Measurements from ENCODE around the gene BRICD5.

DNA sequence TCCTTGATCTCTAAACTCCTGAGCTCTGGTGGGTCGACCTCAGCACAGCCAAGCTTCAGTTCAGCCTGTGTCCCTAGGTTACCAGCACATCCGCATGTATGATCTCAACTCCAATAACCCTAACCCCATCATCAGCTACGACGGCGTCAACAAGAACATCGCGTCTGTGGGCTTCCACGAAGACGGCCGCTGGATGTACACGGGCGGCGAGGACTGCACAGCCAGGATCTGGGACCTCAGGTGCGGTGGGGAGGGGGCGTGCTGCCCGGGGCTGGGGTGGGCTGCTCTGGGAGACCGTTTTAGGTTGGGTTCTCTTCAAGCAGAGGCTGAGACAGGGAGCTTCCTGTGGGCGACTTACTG is 4.3 kb downstream of the BRICD5 start:
- no peak for TF ChIP-seq ZNF530 (CRISPR knock-in tag; IDR thresholded peaks at IDR 0.05; ENCODE audit: low read depth)
- no peak for TF ChIP-seq CEBPB (IDR thresholded peaks at IDR 0.05; ENCODE audit: borderline replicate concordance, low read depth, low read length)
- TF ChIP-seq PLSCR1 (CRISPR knock-in tag; IDR thresholded peaks at IDR 0.05; ENCODE audit: borderline replicate concordance): no peak
- TF ChIP-seq, protein P1, sequence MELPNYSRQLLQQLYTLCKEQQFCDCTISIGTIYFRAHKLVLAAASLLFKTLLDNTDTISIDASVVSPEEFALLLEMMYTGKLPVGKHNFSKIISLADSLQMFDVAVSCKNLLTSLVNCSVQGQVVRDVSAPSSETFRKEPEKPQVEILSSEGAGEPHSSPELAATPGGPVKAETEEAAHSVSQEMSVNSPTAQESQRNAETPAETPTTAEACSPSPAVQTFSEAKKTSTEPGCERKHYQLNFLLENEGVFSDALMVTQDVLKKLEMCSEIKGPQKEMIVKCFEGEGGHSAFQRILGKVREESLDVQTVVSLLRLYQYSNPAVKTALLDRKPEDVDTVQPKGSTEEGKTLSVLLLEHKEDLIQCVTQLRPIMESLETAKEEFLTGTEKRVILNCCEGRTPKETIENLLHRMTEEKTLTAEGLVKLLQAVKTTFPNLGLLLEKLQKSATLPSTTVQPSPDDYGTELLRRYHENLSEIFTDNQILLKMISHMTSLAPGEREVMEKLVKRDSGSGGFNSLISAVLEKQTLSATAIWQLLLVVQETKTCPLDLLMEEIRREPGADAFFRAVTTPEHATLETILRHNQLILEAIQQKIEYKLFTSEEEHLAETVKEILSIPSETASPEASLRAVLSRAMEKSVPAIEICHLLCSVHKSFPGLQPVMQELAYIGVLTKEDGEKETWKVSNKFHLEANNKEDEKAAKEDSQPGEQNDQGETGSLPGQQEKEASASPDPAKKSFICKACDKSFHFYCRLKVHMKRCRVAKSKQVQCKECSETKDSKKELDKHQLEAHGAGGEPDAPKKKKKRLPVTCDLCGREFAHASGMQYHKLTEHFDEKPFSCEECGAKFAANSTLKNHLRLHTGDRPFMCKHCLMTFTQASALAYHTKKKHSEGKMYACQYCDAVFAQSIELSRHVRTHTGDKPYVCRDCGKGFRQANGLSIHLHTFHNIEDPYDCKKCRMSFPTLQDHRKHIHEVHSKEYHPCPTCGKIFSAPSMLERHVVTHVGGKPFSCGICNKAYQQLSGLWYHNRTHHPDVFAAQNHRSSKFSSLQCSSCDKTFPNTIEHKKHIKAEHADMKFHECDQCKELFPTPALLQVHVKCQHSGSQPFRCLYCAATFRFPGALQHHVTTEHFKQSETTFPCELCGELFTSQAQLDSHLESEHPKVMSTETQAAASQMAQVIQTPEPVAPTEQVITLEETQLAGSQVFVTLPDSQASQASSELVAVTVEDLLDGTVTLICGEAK (IDR thresholded peaks at IDR 0.05): no peak
- TF ChIP-seq, protein P1 (CRISPR knock-in tag; IDR thresholded peaks at IDR 0.05): no peak
- TF ChIP-seq, protein P2, sequence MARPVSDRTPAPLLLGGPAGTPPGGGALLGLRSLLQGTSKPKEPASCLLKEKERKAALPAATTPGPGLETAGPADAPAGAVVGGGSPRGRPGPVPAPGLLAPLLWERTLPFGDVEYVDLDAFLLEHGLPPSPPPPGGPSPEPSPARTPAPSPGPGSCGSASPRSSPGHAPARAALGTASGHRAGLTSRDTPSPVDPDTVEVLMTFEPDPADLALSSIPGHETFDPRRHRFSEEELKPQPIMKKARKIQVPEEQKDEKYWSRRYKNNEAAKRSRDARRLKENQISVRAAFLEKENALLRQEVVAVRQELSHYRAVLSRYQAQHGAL (CRISPR knock-in tag; IDR thresholded peaks at IDR 0.05; ENCODE audit: not compliant biosample characterization): no peak
- no peak for TF ChIP-seq EED (CRISPR knock-in tag; IDR thresholded peaks at IDR 0.05)
- TF ChIP-seq HCFC1 (IDR thresholded peaks at IDR 0.05; ENCODE audit: low read depth, low read length): no peak
- TF ChIP-seq, protein P3, sequence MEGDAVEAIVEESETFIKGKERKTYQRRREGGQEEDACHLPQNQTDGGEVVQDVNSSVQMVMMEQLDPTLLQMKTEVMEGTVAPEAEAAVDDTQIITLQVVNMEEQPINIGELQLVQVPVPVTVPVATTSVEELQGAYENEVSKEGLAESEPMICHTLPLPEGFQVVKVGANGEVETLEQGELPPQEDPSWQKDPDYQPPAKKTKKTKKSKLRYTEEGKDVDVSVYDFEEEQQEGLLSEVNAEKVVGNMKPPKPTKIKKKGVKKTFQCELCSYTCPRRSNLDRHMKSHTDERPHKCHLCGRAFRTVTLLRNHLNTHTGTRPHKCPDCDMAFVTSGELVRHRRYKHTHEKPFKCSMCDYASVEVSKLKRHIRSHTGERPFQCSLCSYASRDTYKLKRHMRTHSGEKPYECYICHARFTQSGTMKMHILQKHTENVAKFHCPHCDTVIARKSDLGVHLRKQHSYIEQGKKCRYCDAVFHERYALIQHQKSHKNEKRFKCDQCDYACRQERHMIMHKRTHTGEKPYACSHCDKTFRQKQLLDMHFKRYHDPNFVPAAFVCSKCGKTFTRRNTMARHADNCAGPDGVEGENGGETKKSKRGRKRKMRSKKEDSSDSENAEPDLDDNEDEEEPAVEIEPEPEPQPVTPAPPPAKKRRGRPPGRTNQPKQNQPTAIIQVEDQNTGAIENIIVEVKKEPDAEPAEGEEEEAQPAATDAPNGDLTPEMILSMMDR (CRISPR knock-in tag; IDR thresholded peaks at IDR 0.05): no peak
- TF ChIP-seq, protein P4, sequence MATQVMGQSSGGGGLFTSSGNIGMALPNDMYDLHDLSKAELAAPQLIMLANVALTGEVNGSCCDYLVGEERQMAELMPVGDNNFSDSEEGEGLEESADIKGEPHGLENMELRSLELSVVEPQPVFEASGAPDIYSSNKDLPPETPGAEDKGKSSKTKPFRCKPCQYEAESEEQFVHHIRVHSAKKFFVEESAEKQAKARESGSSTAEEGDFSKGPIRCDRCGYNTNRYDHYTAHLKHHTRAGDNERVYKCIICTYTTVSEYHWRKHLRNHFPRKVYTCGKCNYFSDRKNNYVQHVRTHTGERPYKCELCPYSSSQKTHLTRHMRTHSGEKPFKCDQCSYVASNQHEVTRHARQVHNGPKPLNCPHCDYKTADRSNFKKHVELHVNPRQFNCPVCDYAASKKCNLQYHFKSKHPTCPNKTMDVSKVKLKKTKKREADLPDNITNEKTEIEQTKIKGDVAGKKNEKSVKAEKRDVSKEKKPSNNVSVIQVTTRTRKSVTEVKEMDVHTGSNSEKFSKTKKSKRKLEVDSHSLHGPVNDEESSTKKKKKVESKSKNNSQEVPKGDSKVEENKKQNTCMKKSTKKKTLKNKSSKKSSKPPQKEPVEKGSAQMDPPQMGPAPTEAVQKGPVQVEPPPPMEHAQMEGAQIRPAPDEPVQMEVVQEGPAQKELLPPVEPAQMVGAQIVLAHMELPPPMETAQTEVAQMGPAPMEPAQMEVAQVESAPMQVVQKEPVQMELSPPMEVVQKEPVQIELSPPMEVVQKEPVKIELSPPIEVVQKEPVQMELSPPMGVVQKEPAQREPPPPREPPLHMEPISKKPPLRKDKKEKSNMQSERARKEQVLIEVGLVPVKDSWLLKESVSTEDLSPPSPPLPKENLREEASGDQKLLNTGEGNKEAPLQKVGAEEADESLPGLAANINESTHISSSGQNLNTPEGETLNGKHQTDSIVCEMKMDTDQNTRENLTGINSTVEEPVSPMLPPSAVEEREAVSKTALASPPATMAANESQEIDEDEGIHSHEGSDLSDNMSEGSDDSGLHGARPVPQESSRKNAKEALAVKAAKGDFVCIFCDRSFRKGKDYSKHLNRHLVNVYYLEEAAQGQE (IDR thresholded peaks at IDR 0.05; ENCODE audit: borderline replicate concordance in 1 of 2, low read depth in 1 of 2, low read length in 2 of 2): no peak
